Measurements from ENCODE around the gene MAP3K8.
"Not testable (repeated sequence)": the region's sequence is repeated elsewhere in the genome, so short reads cannot be mapped to it uniquely, and the experiment has no call there.

Gene MAP3K8

GRCh38 chr10:30447125-30447799 is 13.3 kb downstream of the MAP3K8 start:
- DNase-seq (ENCODE audit: low read depth), result peak; percentile 60

- DNase-seq (ENCODE audit: low read depth), result no peak
These were observed 14.1 kb downstream of the MAP3K8 start for GRCh38 chr10:30448092-30448491.

GRCh38 chr10:30453764-30454527 is 20.0 kb downstream of the MAP3K8 start:
- no peak for DNase-seq (ENCODE audit: low read depth)

GRCh38 chr10:30454744-30455510 is 20.9 kb downstream of the MAP3K8 start:
- peak; percentile 97 for DNase-seq (ENCODE audit: low read depth)

GRCh38 chr10:30455816-30456215 is 21.8 kb downstream of the MAP3K8 start:
- DNase-seq (ENCODE audit: low read depth), result no peak

GRCh38 chr10:30456266-30456665 is 22.3 kb downstream of the MAP3K8 start:
- DNase-seq (ENCODE audit: low read depth), result no peak

GRCh38 chr10:30459283-30459682 is 25.3 kb downstream of the MAP3K8 start:
- no peak for DNase-seq (ENCODE audit: low read depth)

- DNase-seq (ENCODE audit: low read depth), result no peak
These were observed 26.1 kb downstream of the MAP3K8 start for GRCh38 chr10:30460121-30460520.

GRCh38 chr10:30462513-30462912 is 28.5 kb downstream of the MAP3K8 start:
- no peak for DNase-seq (ENCODE audit: low read depth)

- DNase-seq (ENCODE audit: low read depth), result no peak
These were observed 30.0 kb downstream of the MAP3K8 start for GRCh38 chr10:30463944-30464451.

- no peak for DNase-seq (ENCODE audit: low read depth)
These were observed 30.7 kb downstream of the MAP3K8 start for GRCh38 chr10:30464675-30465074.

- DNase-seq (ENCODE audit: low read depth), result no peak
These were observed 32.5 kb downstream of the MAP3K8 start for GRCh38 chr10:30466445-30466844.

- no peak for DNase-seq (ENCODE audit: low read depth)
These were observed 33.8 kb downstream of the MAP3K8 start for GRCh38 chr10:30467651-30468338.

GRCh38 chr10:30472414-30473155 is 38.6 kb downstream of the MAP3K8 start:
- DNase-seq (ENCODE audit: low read depth), result no peak

- DNase-seq (ENCODE audit: low read depth), result not testable (repeated sequence)
These were observed 41.5 kb downstream of the MAP3K8 start for GRCh38 chr10:30475515-30475914.

- DNase-seq (ENCODE audit: low read depth), result no peak
These were observed 42.6 kb downstream of the MAP3K8 start for GRCh38 chr10:30476511-30477155.

- not testable (repeated sequence) for DNase-seq (ENCODE audit: low read depth)
These were observed 45.5 kb downstream of the MAP3K8 start for GRCh38 chr10:30479513-30479912.

GRCh38 chr10:30481603-30482002 is 47.6 kb downstream of the MAP3K8 start:
- no peak for DNase-seq (ENCODE audit: low read depth)

GRCh38 chr10:30488316-30488715 is 54.3 kb downstream of the MAP3K8 start:
- DNase-seq (ENCODE audit: low read depth), result no peak

GRCh38 chr10:30489346-30489745 is 55.4 kb downstream of the MAP3K8 start:
- no peak for DNase-seq (ENCODE audit: low read depth)
